Stimulated activated CD4-positive, alpha-beta T cell treated with anti-CD3 and anti-CD28 coated beads, Interleukin-12 subunit alpha, Interleukin-12 subunit beta, amount 100 ng/mL, for 48 hours (primary cell): ENCODE data around the gene AFTPH.
"Not testable (repeated sequence)": the region's sequence is repeated elsewhere in the genome, so short reads cannot be mapped to it uniquely, and the experiment has no call there.

Experiments
- DNase-seq, 3 donors: peaks; one replicate each; pipeline ENCODE4 v3.0.0-alpha.2; 2020; ENCODE audit warnings: low read depth in 2 of 3, low spot score in 1 of 3

Gene AFTPH

DNA sequence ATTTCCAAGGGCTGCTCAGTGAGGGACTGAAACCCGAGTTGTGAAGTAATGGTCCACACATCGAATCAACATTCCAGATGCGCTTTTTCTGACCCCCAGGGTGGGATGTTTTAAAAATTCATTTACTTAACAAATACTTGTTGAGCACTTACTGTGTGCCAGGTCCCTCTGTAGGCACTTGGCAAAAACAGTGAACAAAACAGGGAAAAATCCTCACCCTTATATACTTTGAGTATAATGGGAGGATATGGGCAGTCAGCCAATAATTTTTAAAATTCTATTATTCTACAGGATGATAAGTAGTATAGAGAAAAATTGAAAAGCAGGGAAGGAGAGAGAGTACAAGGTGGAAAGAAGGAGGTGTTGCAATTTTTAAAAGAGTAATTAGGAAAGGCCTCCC is 31.3 kb upstream of the AFTPH start:
- DNase-seq: no peak

DNA sequence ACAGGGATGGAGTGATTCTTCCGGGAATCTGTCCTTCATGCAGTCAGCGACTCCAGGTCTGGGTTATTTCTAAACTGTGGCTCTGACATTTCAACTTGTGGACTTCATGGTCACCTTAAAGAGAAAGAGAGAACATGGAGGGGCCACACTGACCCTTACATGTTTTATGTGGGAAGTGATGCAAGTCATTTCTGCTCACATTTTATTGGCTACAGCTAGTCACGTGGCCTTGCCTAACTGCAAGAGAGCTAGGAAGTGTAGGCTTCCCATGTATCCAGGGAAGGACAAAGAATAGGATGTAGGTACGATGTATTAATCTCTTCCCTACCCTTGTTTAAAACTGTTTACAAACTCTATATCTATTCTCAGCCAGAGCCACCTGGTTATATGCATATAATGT is 30.3 kb upstream of the AFTPH start:
- DNase-seq: no peak

DNA sequence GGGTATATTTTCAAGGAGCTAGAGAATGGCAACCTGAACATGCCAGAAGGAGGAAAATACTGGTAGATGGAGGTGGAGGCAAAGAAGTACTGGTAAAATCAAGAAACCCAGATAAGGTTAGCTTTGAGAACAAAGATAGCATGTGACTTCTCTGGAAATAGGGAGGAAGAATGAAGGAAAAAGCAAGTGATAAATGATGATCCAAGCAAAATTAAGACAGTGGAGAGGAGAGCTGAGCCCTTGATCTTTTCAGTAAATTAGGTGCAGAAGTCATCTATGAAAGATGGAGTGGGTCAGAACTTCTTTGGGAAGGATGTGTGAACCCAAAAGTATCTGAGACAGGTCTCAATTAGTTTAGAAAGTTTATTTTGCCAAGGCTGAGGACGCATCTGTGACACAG is 25.7 kb upstream of the AFTPH start:
- no peak for DNase-seq

DNA sequence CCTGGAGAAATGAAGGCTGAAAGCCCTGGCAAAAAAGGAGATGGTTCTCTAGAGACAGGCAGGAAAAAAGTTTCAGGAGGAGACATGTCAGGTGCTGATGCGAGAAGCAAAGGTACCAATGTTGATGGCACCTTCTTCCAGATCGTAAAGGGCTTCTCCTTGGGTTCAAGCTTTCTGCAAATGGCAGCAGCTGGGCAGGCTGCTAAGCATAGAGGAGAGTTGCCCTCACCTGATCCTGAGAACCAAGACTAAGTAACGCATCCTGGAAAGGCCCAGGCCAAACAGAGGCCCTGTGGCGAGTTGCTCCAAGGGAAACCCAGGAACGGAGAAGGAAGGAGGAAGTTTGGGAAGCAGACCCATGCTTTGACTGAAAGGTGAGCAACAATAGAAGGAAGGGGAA is 23.6 kb upstream of the AFTPH start:
- DNase-seq: no peak

DNA sequence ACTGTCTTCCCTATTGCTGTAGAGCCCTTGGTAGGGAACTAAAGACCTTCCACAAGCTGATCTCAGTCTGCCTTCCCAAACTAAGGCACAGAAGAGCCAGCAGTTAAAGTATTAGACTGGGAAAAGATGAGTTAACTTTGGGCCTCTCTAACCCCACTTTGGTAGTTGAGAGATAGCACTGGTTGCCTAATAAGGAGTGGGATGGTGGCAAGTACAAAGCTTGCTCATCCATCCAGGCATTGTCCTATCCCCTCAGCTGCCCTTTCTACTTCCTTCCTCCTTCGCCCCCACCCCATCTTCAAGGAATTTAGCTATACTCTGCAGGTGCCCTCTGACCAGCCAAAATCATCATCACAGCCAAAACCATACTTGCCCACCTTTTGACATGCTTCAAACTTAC is 22.2 kb upstream of the AFTPH start:
- no peak for DNase-seq

DNA sequence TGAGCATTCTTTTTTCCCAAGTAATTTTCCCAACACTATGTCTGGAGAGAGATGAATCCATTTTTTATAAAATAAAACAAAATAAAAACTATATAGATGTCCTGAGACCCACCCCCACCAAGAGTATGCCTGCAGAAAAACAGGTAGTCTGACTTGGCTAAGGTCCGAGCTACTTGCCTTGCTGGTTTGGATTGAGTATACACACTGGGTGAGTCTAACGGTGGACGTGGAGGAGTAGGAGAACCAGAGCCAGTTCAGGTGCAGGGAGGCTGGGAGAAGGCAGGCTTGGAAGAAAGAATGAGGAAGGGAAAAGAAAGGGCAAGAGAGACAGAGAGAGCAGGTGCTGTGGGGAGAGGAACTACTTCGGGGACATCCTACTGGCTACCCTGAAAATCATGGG is 21.3 kb upstream of the AFTPH start:
- no peak for DNase-seq

DNA sequence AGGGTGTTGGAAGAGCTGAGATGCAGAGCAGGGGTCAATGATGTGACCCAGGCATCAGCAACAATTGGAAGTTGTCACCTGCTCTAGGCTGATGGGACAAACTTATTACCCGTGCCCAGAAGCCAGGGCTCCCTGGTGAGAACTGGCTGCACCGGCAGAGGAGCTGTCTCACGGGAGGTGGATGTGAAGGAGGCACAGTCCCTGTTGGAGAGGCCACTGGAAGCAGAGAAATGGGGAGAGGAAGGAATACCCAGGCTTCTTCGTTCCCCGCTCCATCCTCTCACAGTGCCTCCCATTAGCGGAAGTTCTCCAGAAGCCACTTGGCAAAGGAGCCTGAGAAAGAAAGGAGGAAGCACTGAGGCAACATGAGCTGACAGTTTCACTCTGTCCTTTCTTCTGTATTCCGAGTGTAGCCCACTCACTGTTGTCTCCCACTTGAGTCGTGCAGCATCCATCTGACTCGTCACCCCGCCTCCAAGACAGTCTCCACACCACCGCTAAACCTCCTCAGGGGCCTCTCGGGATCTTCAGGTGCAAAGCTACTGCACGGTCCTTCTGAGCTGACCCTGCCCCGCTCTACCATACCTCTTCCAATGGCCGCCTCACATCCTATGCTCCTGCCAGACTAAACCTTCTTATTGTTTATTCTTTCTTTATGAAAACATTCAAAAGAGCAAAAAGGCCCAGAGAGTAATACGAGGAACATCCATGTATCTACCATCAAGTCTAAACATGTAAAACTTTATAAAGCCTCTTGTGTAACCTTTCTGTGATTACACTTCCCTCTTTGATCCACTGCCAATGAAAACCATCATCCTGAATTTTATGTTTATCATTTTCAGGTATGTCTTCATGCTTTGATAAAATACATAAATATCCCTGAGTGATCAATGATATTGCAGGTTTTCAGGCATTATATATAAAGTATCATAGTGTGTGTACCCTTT is 19.1 kb upstream of the AFTPH start:
- DNase-seq: no peak

DNA sequence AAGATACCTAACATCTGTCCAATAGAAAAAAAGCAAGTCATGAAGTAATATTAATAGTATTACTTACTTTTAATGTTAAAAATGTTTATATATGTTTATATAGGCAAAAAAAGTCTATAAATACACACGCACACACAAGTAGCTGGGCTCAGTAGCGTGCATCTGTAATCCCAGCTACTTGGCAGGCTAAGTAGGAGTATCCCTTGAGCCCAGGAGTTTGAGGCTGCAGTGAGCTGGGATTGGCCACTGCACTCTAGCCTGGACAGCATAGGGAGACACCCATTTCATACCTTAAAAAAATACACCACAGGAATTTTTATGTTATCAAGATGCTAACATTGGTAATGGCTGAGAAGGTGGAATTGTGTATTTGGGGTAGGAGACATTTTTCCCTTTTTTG is 17.4 kb upstream of the AFTPH start:
- DNase-seq: no peak

DNA sequence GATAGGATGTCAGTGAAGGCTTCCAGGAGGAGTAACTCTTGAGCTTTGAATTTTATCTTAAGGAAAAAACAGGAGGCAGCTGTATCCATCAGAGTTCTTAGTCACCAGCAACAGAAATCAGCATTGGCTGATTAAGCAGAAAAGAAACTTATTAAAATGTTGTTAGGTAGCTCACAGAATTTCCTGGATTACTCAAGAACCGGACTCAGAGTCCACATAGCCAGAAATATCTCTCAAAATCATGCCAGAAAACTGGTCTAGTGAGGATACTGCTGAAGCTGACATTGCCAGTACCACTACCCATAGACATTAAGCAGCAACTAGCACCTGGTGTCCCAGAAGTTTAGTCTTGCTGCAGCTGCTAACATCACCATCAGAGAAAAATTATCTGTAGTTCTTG is 10.1 kb upstream of the AFTPH start:
- DNase-seq: no peak

DNA sequence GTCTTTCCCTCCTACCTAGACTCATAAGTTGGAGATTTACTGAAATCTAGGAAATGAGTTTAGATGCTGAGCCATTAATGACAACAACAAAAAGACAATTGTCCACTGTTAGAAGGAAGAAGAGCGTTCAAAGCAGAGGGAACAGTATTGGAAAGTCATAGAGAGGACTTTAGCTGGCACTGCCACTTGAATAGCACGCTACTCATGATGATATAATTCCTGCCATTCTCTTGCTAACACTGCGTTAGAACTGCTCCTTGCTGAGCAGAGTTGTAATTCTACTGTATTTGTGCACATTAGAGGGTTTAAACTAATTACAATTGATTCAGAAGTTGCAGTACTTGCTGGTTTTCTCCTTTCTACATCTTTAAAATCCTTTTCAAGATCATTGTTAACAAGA is 9.0 kb upstream of the AFTPH start:
- no peak for DNase-seq

DNA sequence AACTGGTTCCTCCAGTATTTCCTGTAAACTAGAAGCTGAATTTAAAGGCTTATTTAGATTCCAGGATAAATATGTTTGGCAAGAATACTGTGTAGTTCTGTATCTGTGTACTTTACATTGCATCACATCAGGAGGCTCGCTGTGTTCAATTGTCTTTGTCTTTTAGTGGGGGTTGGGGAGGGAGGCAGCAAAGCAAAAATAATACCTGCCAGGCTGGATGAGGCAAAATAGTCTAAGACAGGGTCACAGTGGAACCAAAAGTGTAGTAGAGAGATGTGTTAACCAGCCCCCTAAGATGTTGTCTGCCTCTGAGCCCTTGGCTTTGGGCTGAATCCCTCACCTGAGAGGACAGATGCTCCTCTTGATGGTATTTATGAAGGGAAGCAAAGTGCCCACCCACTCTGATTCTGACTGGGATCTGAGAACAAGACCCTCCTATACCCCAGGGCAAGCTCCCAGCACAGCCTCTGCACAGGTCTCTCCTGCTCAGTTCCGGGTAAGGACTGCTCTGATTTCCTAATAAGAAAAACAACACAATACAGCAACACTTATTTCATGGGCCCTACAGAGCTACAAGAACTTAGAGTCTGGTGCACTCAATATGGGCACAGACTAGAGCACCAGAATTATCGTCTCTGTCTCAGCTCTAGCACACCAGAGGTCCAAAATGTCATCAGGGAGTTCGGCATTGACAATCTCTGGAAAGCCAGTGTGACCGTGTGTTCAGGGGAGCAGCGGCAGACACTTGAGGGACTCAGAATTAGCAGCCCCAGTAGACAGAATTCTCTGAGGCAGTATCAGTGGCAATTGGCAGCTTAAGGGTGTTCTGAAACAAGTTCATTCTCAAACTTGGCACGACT is 7.2 kb upstream of the AFTPH start:
- DNase-seq: no peak

DNA sequence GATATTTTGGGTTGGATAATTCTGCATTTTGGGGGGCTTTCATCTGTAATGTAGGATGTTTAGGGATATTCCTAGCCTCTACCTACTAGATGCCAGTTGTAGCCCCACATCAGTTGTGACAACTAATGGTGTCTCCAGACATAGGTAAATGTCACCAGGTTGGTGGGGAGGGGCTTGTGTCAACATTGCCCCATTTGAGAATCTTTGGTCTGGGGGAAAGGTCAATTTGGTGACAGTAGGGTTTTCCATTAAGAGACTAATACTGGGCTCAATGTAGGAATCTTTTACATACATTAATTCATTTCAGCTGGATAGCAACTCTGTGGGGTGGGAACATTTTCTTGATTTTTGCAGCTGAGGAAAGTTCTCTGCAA is 6.6 kb upstream of the AFTPH start:
- DNase-seq: no peak

DNA sequence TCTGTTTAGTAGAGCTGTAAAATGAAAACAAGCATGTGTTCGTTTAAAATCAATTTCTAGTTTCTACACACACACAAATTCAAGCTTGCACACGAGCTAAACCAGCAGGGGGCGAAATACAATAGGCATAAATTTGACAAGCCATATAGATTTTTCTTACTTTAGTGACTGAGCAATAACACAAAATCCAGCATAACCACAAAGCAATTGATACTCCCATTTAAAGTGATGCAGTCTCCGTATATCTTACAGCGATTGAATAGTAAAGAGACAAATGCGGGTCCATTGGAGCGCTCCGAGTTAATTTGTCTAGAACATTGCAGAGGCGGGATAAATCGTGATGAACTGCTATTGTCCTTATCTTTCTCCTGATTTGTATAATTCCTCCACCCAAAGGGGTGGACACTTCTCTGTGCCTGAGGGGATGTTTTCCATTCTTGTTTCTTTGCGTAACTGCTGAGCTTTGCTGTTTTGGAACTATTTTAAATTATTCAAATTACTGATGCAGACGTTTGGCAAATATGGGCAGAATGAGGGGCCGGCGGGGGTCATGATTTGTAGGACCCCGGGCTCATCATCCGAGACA is 1.2 kb upstream of the AFTPH start:
- DNase-seq: peak; percentile 30 to 81 (median 59)

DNA sequence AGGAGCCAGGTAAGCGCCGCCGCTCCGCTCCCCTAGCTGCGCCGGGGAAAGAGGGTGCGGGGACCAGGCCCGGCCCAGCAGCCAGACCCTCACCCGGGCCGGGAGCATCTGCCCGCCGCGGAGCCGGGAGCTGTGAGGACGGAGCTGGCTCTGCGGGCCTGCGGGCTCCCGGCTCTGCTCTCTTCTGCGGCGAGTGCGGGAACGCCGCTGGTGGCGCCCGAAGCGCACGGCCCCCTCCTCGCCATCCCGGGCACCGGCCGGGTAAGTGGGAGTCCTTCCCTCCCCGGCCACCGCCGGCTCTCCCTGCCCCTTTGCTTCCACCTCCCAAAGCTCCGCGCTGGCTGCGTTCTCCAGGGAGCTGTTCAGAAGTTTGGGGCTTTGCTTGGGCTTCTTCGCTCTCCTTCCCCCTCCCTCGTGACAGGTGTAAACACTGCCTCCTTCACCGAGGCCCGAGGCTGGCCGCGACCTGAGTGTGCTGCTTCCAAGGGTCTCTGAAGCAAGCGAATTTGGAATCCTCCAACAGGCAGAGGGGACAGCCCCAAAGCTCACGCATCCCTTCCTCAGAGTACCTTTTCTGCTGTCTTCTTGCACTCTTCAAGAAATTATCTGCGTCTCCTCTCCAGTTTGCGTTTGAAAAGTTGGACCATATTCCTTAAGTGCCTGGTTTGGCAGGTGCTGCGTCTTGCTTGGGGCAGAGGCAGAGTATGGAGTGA is 632 bp downstream of the AFTPH start:
- DNase-seq: peak; percentile 13 to 22 (median 19)

DNA sequence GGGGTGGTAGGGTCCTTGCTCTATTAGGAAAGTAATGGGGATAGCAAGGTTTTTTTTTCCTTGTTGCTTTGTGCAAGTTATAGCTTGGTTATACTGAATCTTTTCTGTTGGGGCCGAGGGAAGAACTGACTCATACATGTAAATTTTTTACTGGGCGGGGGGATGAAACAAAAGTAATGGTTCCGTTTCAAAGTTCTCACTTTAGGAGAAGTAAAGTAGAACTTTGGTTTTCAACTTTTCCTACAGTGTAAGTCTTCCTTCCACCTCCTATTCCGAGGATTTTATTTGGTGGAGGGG is 1.1 kb downstream of the AFTPH start:
- peak in 2 of 3 donors; percentile 12 to 51 for DNase-seq

DNA sequence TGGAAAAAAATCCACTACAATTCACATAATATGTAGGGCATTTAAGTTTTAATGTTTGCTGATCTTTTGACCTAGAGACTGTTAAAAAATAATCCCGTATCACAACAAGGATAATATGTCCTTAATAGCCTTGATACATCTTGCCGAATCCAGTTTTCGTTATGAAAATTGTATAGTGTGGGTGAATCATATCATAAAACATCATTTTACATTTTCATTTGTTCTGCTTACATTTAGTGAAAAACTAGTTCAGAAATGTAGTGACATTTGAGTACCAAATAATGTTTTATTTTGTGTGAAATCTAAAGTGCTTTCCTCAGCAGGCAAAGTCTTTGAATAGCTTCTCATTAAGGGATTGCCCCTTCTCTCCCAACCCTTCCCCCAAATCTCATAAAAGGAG is 1.9 kb downstream of the AFTPH start:
- no peak for DNase-seq

DNA sequence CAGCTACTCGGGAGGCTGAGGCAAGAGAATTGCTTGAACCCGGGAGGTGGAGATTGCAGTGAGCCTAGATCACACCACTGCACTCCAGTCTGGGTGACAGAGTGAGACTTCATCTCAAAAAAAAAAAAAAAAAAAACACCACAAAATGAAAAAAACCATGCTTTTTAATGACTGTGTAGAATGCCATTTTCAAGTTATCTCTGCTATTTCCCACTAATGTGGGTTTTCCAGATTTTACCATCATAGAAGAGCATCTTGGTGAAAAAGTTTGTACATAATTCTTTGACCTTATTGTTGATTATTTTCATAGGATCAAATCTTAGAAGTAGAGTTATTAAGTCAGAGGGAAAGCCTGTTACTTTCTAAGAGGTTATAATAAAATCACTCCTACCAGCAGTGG is 6.8 kb downstream of the AFTPH start:
- not testable (repeated sequence) for DNase-seq

DNA sequence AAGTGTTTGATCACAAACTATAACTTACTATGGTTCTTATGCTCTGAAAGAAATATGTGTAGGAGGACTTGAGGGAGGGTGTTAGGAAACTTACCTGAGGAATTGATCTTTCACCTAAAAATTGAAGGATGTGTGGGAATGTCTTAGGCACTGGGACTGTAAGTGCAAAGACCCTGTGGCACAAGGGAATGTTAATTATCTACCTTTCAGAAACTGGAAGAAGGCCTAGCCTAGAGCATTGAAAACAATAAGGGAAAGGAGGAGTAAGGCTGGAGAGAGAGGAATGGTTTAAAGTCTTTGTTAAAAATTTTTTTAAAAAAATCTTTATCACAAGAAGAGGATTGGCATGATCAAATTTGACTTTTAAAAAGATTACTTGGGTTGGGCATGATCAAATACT is 7.9 kb downstream of the AFTPH start:
- DNase-seq: no peak

DNA sequence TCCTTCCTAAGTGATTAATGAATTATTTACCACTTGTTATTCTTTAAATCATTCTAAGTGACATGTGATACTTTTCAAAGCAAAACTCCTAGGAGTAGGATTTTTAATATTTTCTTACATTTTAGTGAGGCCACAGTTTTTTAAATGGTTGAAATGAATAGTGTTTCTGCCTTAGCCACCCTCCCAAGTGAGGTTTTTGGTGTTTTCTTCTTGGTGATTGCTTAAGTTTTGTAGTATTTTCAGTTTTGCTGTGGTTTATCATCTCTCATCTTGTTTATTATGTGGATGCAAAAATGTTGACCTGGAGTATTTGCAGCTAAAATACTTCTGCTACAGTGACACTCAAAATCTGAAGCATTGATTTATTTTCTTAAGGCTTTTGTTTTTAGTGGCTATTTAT is 9.8 kb downstream of the AFTPH start:
- no peak for DNase-seq

DNA sequence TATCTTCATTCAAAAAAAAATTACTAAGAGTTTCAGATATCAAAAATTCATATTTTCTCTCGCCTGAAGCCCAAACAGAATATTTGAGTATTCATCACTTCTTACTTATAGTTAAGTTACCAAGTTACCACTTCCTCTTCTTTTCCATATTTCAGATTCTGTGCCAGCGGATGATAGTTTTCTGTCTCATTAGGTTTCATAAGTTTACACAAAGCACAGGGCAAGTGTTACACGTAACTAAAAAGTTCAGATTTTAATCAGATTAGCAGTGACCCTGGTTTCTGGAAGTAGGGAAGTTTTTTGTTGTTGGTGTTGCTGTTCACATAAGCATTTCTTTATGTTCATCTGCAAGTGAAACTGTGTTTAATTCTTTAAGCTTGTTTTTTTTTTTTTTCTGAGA is 10.2 kb downstream of the AFTPH start:
- no peak for DNase-seq

DNA sequence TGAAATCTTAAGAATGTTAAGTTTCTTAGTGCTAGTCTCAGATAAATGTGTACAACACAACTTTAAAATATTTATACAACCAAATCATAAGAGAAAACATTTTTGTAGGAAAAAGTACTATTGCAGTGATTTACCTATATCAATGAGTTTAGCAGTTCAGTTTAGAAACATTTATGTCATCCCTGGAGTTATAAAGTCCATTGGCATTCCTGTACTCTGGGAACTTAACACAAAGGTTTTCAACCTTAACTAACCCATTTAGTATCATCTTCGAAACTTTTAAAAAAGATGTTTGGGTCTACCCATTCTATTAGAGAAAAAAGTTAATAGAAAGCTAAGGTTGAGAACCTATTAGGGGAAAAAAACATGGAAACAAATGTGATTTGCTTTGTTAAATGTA is 10.9 kb downstream of the AFTPH start:
- DNase-seq: no peak

DNA sequence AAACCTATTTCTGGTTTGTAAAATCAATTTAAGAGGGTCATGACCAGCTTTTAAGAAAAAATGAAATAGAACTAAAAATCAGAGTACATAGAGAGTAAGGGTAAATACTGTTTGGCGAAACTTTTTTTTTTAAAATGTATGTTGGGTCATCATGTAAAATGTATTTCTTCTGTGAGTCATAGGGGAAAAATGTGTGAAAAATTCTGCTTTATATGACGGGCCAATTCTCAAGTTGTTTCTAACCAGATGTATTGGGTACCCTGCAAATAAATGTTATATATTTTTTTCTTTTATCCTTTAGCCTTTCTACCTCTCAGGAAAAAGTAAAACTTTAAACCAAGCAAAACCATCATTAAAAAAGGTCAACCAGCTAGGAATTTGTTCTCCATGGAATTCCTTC is 13.9 kb downstream of the AFTPH start:
- DNase-seq: no peak
